ENCODE data around the gene CAMSAP1.

CAMSAP1 gene

GRCh38 chr9:135817951-135818717, 89.2 kb downstream of the CAMSAP1 start:
- in situ Hi-C loops (cut with HindIII; ENCODE audit: low sequenced_read_pairs): no loop called here
- DNase-seq (ENCODE audit: low read depth, low spot score): no peak
- no peak overlapping the region for H3K4me3 ChIP-seq (ENCODE audit: low read depth, low read length)
- TF ChIP-seq, protein P1, sequence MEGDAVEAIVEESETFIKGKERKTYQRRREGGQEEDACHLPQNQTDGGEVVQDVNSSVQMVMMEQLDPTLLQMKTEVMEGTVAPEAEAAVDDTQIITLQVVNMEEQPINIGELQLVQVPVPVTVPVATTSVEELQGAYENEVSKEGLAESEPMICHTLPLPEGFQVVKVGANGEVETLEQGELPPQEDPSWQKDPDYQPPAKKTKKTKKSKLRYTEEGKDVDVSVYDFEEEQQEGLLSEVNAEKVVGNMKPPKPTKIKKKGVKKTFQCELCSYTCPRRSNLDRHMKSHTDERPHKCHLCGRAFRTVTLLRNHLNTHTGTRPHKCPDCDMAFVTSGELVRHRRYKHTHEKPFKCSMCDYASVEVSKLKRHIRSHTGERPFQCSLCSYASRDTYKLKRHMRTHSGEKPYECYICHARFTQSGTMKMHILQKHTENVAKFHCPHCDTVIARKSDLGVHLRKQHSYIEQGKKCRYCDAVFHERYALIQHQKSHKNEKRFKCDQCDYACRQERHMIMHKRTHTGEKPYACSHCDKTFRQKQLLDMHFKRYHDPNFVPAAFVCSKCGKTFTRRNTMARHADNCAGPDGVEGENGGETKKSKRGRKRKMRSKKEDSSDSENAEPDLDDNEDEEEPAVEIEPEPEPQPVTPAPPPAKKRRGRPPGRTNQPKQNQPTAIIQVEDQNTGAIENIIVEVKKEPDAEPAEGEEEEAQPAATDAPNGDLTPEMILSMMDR (IDR thresholded peaks at IDR 0.05; ENCODE audit: low read depth, low read length): no peak

- TF ChIP-seq, protein P1 (IDR thresholded peaks at IDR 0.05; ENCODE audit: low read depth, low read length): no peak
- H3K4me3 ChIP-seq (ENCODE audit: low read depth, low read length): no peak overlapping the region
- no peak for DNase-seq (ENCODE audit: low read depth, low spot score)
- in situ Hi-C loops (cut with HindIII; ENCODE audit: low sequenced_read_pairs): no loop called here
Measured at GRCh38 chr9:135816651-135816970, 90.7 kb downstream of the CAMSAP1 start.

DNA sequence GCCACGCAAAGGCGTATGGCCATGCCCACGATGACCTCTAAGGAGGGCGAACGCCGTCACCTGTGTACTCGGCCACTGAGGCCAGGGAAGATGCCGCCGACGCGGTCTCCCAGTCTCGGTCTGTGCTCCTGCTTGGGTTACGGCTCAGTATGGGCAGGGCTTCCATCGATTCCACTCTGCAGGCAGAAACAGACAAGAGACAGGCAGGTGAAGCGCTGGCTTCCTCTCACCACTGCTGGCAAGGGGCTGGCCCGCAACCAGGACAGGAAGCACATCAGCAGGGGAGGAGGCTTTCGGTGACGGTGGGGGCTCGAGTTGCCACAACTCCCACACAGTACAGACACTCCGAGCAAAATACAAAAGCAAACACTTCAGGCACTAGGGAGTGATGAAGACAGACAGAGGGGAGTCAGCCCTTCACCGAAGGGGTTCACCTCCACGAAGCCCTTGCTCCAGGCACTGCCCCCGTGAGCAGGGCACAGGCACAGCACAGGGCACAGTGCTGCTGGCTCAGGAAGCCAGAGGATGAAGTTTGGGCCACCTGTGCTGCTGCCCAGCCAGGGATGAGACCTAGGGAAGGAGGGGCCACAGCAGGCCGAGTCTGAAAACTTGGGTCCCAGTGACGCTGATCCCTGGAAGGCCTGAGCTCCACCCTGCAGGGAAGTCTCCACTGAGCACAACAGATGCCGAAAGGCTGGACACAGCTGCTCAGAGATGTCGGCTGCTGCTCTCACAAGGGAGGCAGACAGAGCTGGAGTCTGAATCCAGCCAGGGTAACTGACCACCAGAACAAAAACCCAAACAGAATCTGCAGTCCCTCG, 91.3 kb downstream of the CAMSAP1 start:
- in situ Hi-C loops (cut with HindIII; ENCODE audit: low sequenced_read_pairs): no loop called here
- TF ChIP-seq, protein P1 (IDR thresholded peaks at IDR 0.05; ENCODE audit: low read depth, low read length): no peak
- H3K4me3 ChIP-seq (ENCODE audit: low read depth, low read length): no peak overlapping the region
- no peak for DNase-seq (ENCODE audit: low read depth, low spot score)

- TF ChIP-seq, protein P1 (IDR thresholded peaks at IDR 0.05; ENCODE audit: low read depth, low read length): no peak
- in situ Hi-C loops (cut with HindIII; ENCODE audit: low sequenced_read_pairs): no loop called here
- H3K4me3 ChIP-seq (ENCODE audit: low read depth, low read length): no peak overlapping the region
- DNase-seq (ENCODE audit: low read depth, low spot score): no peak
Measured at GRCh38 chr9:135815413-135815812, 91.9 kb downstream of the CAMSAP1 start.

DNA sequence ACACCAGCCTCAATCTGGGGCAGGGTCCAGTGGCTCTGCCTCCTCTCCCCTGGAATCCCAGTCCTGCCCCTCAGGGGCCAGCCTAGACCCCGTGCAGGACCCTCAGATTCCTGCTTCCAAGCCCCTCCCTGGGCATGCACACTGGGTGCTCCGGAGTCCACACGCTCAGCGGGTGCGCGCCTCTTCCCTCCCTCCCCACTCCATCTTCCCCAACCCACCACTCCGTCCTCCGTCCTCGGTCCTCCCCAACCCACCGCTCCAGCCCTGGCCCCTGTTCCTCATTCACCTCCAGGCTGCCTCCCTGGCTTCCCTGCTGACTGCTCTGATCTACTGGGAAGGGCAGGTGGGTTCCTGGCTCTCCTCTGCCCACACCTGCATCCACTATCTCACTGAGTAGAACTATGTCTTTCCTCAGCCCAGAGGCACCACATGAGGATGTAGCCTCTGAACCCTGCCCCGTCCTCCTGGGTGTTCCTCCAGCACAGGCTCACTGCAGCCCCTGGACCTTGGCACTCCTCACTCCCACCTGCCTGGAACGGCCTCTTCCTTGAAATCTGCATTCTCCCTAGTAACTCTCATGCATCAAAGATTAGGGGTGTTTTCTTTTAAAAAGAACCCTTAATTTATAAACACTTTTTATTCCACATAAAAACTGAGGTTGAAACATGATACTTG, 92.8 kb downstream of the CAMSAP1 start:
- TF ChIP-seq, protein P1 (IDR thresholded peaks at IDR 0.05; ENCODE audit: low read depth, low read length): no peak
- no peak for DNase-seq (ENCODE audit: low read depth, low spot score)
- in situ Hi-C loops (cut with HindIII; ENCODE audit: low sequenced_read_pairs): no loop called here
- no peak overlapping the region for H3K4me3 ChIP-seq (ENCODE audit: low read depth, low read length)

DNA sequence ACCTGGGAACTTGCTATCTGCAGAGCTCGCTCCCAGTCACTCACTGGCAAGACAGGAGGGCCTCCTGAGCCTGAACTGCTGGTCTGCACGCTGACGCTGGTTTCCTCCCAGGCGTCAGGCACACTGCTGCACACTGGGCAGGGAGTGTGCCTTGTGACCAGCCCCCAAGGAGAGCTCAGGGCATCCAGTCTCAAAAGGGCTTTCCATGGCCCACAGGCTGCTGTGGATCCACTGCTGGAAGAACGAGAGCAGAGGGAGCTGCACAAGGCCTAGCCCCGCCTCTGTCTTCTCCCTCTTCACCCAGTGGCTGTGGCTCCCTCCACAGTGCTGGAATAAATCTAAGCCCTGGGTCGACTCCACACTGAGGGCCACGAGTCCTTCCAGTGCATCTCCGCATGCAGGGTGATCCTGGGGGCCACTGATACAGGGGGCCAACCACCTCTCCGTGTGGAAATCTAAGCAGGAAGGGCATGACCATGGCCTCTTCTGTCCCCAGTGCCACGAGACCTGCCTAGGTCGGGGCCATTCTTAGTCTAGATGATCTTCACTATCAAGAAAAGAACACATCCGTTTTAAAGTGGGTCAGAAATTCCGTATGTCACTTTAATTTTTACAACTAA, 93.6 kb downstream of the CAMSAP1 start:
- in situ Hi-C loops (cut with HindIII; ENCODE audit: low sequenced_read_pairs): no loop called here
- TF ChIP-seq, protein P1 (IDR thresholded peaks at IDR 0.05; ENCODE audit: low read depth, low read length): no peak
- DNase-seq (ENCODE audit: low read depth, low spot score): no peak
- no peak overlapping the region for H3K4me3 ChIP-seq (ENCODE audit: low read depth, low read length)
